ENCODE measurements around the gene CELSR2.

Gene CELSR2

GRCh38 chr1:109231066-109231465 is 18.3 kb upstream of the CELSR2 start:
- DNase-seq (ENCODE audit: low read depth) = no peak

- DNase-seq (ENCODE audit: low read depth) = no peak
These were observed 14.2 kb upstream of the CELSR2 start for GRCh38 chr1:109235137-109235536.

DNA sequence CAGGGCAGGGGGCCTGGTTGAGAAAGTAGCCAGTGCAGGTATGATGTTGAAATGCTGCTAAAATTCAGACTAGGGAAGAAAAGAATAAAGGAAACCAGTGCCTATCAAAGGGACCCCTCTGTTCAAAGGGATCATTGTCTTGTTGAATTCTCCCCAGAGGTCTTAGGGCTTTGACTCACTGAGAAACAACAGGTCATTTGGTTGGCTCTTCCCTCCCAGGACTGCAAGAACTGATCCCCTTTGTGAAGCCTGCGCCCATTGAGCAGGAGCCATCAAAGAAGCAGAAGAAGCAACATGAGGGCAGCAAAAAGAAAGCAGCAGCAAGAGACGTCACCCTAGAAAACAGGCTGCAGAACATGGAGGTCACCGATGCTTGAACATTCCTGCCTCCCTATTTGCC is 11.8 kb upstream of the CELSR2 start:
- no peak for DNase-seq (ENCODE audit: low read depth)

- DNase-seq (ENCODE audit: low read depth) = no peak
These were observed 11.0 kb upstream of the CELSR2 start for GRCh38 chr1:109238382-109238781.

GRCh38 chr1:109239047-109239408 is 10.3 kb upstream of the CELSR2 start:
- no peak for DNase-seq (ENCODE audit: low read depth)

- no peak for DNase-seq (ENCODE audit: low read depth)
These were observed 9.8 kb upstream of the CELSR2 start for GRCh38 chr1:109239409-109240068.

- DNase-seq (ENCODE audit: low read depth) = no peak
These were observed 8.9 kb upstream of the CELSR2 start for GRCh38 chr1:109240158-109241152.

DNA sequence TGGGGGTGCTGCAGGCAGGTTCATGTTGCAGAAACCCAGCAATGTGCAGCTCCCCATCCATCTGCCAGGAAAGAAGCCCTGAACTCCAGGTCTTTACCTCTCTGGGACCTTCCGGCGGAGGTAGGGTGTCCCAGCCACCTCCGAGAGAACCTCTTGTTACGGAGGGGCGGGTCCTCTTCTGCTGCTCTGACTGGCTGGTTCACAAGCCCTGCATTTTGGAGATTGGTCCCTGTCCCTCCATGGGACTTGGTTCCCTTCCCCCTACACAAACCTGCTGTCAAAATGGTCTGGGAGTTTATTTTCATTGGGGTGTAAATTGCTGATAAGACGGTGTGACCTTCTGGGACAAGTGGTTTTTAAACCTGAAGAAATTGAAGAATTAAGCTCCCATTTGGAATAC is 8.0 kb upstream of the CELSR2 start:
- no peak for DNase-seq (ENCODE audit: low read depth)

- DNase-seq (ENCODE audit: low read depth) = no peak
These were observed 7.4 kb upstream of the CELSR2 start for GRCh38 chr1:109241841-109242345.

GRCh38 chr1:109242387-109242786 is 7.0 kb upstream of the CELSR2 start:
- no peak for DNase-seq (ENCODE audit: low read depth)

DNA sequence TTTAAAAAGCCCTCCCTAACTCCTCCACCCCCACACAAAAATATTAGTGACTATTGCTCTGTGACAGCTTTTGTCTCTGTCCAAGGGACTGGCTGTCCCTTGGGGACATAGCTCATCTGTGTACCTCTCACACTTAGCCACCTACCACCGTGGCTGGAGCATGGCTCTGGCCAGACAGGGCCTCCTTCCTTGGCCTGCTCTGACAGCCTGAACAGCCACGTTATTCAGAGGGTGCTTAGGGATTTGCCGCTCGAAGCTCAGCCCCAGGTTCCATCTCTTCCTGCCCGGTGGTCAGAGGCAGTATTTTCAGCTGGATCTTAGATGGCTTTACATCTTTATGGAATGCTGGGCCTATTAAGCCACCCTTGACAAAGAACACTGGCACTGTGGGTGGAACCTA is 6.1 kb upstream of the CELSR2 start:
- DNase-seq (ENCODE audit: low read depth) = no peak

DNA sequence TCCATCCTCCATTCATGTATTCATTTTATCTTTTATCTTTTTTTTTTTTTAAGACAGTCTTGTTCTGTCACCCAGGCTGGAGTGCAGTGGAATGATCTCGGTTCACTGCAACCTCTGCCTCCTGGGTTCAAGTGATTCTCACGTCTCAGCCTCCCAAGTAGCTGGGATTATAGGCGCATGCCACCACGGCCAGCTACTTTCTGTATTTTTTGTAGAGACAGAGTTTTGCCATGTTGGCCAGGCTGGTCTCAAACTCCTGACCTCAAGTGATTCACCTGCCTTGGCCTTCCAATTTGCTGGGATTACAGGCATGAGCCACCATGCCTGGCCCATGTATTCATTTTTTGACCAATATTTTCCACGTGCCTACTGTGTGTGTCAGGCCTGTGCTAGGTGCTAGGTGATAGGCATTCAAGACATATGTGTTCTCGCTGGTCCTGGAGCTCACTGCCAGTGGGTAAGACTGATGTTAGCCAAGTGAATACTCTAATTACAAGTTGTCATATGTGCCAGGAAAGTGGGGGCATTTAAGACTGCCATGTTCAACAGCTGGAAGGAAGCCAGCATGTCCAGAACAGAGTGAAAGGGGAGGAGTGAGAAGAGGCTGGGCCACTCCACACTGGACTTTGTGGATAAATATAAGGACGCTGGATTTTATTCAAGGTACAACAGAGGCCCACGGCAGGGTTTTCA is 5.3 kb upstream of the CELSR2 start:
- no peak for DNase-seq (ENCODE audit: low read depth)

DNA sequence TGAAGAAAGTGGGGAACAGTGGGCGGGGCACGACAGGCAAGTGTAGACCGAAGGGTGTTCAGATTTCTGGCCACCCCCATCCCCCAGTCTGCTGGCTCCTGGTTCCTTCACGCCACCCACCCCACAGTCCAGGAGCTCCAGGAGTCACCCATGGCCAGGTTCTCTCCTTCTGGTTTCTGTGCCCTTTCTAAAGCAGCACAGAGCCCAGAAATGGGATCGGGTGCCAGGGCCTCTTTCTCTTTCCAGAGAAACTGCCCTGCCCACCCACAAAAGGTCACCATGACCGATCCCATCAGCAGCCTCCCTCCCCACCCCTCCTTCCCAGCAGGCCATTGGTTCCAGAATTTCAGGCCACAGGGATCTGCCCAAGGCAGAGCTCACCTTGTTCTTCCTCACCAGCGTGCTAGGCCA is 3.2 kb upstream of the CELSR2 start:
- no peak for DNase-seq (ENCODE audit: low read depth)

DNA sequence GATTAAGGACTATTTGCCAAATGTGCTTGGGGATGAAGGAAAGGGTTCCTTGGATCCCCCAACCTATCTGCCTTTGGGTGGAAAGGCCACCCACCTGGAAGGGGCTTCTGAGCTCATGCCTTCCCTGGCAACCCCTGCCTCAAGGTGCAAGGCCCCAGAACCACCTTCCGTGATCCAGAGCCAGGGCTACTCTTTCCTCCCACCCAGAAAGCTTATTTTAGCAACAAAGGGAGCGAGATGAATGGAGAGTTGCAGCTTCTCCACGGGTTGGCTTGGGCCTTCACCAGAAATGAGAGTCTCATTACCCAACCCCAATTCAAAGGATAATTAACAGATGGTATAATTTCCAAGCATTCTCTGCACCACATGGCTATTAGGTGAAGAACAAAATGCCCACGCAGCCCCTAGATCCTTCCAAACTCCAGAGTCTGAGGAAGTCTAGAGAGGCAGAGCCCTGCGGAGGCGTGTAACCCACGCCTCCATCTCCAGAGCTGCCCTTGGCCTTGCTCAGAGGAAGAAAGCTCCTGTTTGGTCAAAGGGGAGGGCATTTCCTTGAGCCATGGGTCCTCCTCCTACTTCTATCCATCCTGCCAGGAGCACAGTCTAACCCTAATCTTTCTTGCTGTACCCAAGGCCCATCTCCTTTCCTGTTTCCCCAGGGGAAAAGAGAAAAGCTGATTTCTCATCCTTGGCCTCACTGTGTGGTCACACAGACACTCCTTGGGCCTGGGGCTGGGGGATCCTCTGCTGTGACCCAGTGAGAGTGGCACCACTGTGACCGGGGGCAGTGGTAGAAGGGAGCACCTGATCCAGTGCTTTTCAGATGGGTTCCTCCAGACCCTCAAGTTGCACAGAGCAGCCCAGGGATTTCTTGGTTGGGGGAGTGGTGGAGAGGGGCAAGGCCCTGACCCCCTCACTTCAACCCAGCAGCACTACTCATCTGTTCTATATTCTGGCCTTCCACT is 1.7 kb upstream of the CELSR2 start:
- no peak for DNase-seq (ENCODE audit: low read depth)

- DNase-seq (ENCODE audit: low read depth) = no peak
These were observed 919 bp upstream of the CELSR2 start for GRCh38 chr1:109248444-109248796.

- DNase-seq (ENCODE audit: low read depth) = no peak
These were observed 489 bp downstream of the CELSR2 start for GRCh38 chr1:109249654-109250401.

DNA sequence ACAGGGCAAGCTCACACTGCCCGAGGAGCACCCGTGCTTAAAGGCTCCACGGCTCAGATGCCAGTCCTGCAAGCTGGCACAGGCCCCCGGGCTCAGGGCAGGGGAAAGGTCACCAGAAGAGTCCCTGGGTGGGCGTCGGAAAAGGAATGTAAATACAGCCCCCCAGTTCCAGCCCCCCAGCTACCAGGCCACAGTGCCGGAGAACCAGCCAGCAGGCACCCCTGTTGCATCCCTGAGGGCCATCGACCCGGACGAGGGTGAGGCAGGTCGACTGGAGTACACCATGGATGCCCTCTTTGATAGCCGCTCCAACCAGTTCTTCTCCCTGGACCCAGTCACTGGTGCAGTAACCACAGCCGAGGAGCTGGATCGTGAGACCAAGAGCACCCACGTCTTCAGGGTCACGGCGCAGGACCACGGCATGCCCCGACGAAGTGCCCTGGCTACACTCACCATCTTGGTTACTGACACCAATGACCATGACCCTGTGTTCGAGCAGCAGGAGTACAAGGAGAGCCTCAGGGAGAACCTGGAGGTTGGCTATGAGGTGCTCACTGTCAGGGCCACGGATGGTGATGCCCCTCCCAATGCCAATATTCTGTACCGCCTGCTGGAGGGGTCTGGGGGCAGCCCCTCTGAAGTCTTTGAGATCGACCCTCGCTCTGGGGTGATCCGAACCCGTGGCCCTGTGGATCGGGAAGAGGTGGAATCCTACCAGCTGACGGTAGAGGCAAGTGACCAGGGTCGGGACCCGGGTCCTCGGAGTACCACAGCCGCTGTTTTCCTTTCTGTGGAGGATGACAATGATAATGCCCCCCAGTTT is 1.3 kb downstream of the CELSR2 start:
- DNase-seq (ENCODE audit: low read depth) = no peak

GRCh38 chr1:109251277-109252166 is 2.2 kb downstream of the CELSR2 start:
- DNase-seq (ENCODE audit: low read depth) = no peak

All from HS-27A (cell line).